Measurements from ENCODE around the gene RCVRN. TPM values are rescaled to one million over a fixed set of nuclear protein-coding genes. Genes with fewer than 3 reads are reported as not detected.

Gene RCVRN
- total RNA-seq, 5 donors from 2014 or later (not counting 1 experiment from before 2014, with no cell fraction given), result 0.37 TPM; not detected in 4

DNA sequence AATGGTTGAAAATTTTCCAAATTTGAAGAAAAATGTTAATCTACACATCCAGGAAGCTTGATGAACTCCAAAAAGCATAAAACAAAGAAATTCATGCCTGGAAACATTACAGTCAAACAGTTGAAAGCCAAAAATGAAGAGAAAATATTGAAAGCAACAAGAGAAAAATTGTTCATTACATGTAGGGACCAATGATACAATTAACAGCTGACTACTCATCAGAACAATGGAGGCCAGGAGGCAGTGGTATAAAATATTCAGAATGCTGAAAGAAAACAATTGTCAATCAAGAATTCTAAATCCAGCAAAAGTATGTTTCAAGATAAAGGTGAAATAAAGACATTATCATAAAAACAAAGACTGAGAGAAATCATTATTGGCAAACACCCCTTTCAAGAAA lies 21.6 kb downstream of the RCVRN start:
- CTCF ChIA-PET, result no interaction called here
- Mint-ChIP-seq H3K4me3 (no peak overlapping the region), H3K36me3 (no peaks in the 10 kb centered on the region), H3K9me3 (peaks cover 13 to 27% (median 22%) of the 10 kb centered on the region in 3 donors), H3K27ac (no peak overlapping the region), H3K4me1 (no peaks in the 10 kb centered on the region), H3K27me3 (peaks cover 0 to 5% of the 10 kb centered on the region in 2 donors)
- Histone ChIP-seq H3K4me1 (ENCODE audit: control insufficient read depth in 1 of 2, extremely low read depth in 1 of 2, insufficient read depth in 2 of 2, low read length in 2 of 2) (no peaks in the 10 kb centered on the region), H3K27ac (ENCODE audit: low read length) (no peak overlapping the region), H3K9me3 (no peaks in the 10 kb centered on the region), H3K27me3 (replicated peaks in 1 of 2; ENCODE audit: control insufficient read depth in 2 of 2, extremely low read depth in 1 of 2, insufficient read depth in 2 of 2, low read length in 1 of 2) (peaks cover 0 to 11% of the 10 kb centered on the region in 2 experiments), H3K36me3 (ENCODE audit: control insufficient read depth in 2 of 2, extremely low read depth in 1 of 2, insufficient read depth in 1 of 2, low read length in 1 of 2) (no peaks in the 10 kb centered on the region), H3K4me3 (ENCODE audit: control insufficient read depth in 1 of 2, extremely low read depth in 1 of 2, low read length in 1 of 2) (no peak overlapping the region)
- DNase-seq (no peak), ATAC-seq (replicated peaks in 1 of 4) (no peak)
- POLR2A ChIA-PET, result no interaction called here

DNA sequence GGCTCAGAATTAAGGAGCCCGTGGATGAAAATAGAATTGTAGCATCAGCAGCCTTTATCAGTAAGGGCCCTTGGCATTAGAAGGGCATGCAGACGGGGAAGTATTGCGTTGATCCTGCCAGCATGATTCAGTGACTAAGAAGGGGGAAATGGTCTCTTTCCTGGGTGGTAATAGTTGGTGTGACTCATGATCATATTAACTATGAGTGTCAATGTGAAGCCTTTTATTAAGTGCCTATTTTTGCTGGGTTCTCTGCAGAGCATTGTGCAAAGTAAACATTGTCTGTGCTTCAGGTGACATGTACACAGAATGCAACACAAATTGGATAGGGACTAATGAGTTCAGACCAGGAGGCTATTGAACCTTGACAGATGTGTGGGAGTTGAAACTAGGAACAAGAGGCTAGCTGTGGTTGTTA lies 24.5 kb downstream of the RCVRN start:
- Mint-ChIP-seq H3K27ac (no peak overlapping the region), H3K4me1 (no peaks in the 10 kb centered on the region), H3K4me3 (no peak overlapping the region), H3K36me3 (no peaks in the 10 kb centered on the region), H3K27me3 (peaks cover 9 to 10% of the 10 kb centered on the region in 2 donors), H3K9me3 (peaks cover 13 to 27% (median 22%) of the 10 kb centered on the region in 3 donors)
- no peak for ATAC-seq (replicated peaks in 1 of 4)
- Histone ChIP-seq H3K36me3 (ENCODE audit: control insufficient read depth in 2 of 2, extremely low read depth in 1 of 2, insufficient read depth in 1 of 2, low read length in 1 of 2) (no peaks in the 10 kb centered on the region), H3K4me1 (ENCODE audit: control insufficient read depth in 1 of 2, extremely low read depth in 1 of 2, insufficient read depth in 2 of 2, low read length in 2 of 2) (no peaks in the 10 kb centered on the region), H3K27me3 (replicated peaks in 1 of 2; ENCODE audit: control insufficient read depth in 2 of 2, extremely low read depth in 1 of 2, insufficient read depth in 2 of 2, low read length in 1 of 2) (peaks cover 0 to 2% of the 10 kb centered on the region in 2 experiments), H3K4me3 (ENCODE audit: control insufficient read depth in 1 of 2, extremely low read depth in 1 of 2, low read length in 1 of 2) (no peak overlapping the region), H3K27ac (ENCODE audit: low read length) (no peak overlapping the region), H3K9me3 (no peaks in the 10 kb centered on the region)
- no peak for DNase-seq
- 67% methylated on average over 2 of the region's 3 CpGs for WGBS (ENCODE audit: insufficient coverage)
- ChIA-PET POLR2A (no interaction called here), CTCF (no interaction called here)

DNA sequence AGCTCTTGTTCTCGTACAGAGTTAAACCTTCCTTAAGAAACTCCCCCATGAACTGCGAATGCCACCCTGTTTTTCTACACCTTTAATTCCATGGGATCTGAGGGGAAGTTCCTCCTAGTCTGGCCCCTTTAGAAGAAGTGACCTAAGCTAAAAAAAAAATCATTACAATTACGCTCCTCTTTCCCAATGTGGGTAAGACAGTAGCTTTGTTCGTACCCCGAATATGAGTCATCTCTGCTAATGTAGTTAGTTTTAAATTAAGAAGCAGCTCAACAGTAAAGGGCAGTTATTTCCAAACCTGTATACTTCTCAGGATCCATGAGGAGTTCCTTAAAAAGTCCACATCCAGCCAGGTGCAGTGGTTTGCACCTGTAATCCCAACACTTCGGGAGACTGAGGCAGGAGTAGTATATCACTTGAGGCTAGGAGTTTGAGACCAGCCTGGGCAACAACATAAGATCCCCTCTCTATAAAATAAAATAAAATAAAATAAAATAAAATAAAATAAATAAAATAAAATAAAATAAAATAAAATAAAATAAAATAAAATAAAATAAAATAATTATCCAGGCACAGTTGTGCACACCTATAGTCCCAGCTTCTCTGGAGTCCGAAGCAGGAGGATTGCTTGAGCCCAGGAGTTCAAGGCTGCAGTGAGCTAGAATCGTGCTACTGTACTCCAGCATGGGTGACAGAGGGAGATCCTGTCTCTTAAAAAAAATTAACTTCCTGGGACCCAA lies 26.1 kb downstream of the RCVRN start:
- Histone ChIP-seq H3K27me3 (replicated peaks in 1 of 2; ENCODE audit: control insufficient read depth in 2 of 2, extremely low read depth in 1 of 2, insufficient read depth in 2 of 2, low read length in 1 of 2) (peaks cover 0 to 6% of the 10 kb centered on the region in 2 experiments), H3K27ac (ENCODE audit: low read length) (no peak overlapping the region), H3K36me3 (ENCODE audit: control insufficient read depth in 2 of 2, extremely low read depth in 1 of 2, insufficient read depth in 1 of 2, low read length in 1 of 2) (no peaks in the 10 kb centered on the region), H3K4me3 (ENCODE audit: control insufficient read depth in 1 of 2, extremely low read depth in 1 of 2, low read length in 1 of 2) (no peak overlapping the region), H3K4me1 (ENCODE audit: control insufficient read depth in 1 of 2, extremely low read depth in 1 of 2, insufficient read depth in 2 of 2, low read length in 2 of 2) (no peaks in the 10 kb centered on the region), H3K9me3 (no peaks in the 10 kb centered on the region)
- H3K27ac Mint-ChIP-seq, result no peak overlapping the region
- CTCF ChIA-PET, result interaction anchor here in 1 of 2 donors (0.5 kb wide), 2 partner anchors 460 to 739 kb away, joined by 3 to 7 read pairs; no protein-coding TSS in a partner anchor
- DNase-seq (no peak), ATAC-seq (replicated peaks in 1 of 4) (no peak)
- H3K9me3 Mint-ChIP-seq, result peaks cover 13 to 22% (median 21%) of the 10 kb centered on the region in 3 donors
- H3K4me3 Mint-ChIP-seq, result no peak overlapping the region
- no CpG with 5 or more reads among the region's 8 CpGs for WGBS (ENCODE audit: insufficient coverage)
- POLR2A ChIA-PET, result no interaction called here
- no peaks in the 10 kb centered on the region for H3K4me1 Mint-ChIP-seq
- H3K27me3 Mint-ChIP-seq, result peaks cover 16% of the 10 kb centered on the region in 2 donors
- H3K36me3 Mint-ChIP-seq, result no peaks in the 10 kb centered on the region

DNA sequence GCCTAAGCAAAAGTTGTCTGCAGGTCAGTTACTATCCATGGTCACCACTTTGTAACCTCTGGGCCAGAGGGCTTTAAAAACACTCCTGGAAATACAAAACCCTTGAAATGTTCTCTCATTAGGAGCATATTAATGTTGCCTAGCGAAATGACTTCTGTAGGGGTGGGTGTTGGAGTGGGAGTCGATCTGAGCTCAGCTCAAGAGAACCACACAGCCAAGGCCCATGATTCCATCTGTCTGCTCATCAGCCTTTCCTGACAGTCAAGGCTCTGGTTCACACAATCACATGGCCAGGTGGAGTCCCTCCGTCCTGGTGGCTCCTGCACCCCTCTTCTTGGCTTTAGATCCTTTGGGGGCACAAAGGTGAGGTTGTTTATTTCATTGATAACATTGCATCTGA lies 26.7 kb downstream of the RCVRN start:
- CTCF ChIA-PET, result interaction anchor here in 1 of 2 donors (0.5 kb wide), 1 partner anchor 460 kb away, joined by 7 read pairs; no protein-coding TSS in a partner anchor
- no peak for ATAC-seq (replicated peaks in 1 of 4)
- Histone ChIP-seq H3K27me3 (replicated peaks in 1 of 2; ENCODE audit: control insufficient read depth in 2 of 2, extremely low read depth in 1 of 2, insufficient read depth in 2 of 2, low read length in 1 of 2) (peaks cover 0 to 7% of the 10 kb centered on the region in 2 experiments), H3K4me3 (ENCODE audit: control insufficient read depth in 1 of 2, extremely low read depth in 1 of 2, low read length in 1 of 2) (no peak overlapping the region), H3K4me1 (ENCODE audit: control insufficient read depth in 1 of 2, extremely low read depth in 1 of 2, insufficient read depth in 2 of 2, low read length in 2 of 2) (no peaks in the 10 kb centered on the region), H3K27ac (ENCODE audit: low read length) (no peak overlapping the region), H3K36me3 (ENCODE audit: control insufficient read depth in 2 of 2, extremely low read depth in 1 of 2, insufficient read depth in 1 of 2, low read length in 1 of 2) (no peaks in the 10 kb centered on the region), H3K9me3 (no peaks in the 10 kb centered on the region)
- Mint-ChIP-seq H3K36me3 (no peaks in the 10 kb centered on the region), H3K4me3 (no peak overlapping the region), H3K27ac (no peak overlapping the region), H3K4me1 (no peaks in the 10 kb centered on the region), H3K9me3 (peaks cover 13 to 18% (median 17%) of the 10 kb centered on the region in 3 donors), H3K27me3 (peaks cover 16% of the 10 kb centered on the region in 2 donors)
- POLR2A ChIA-PET, result no interaction called here
- DNase-seq, result no peak
- 33% methylated on average over 1 of the region's 3 CpGs for WGBS (ENCODE audit: insufficient coverage)

DNA sequence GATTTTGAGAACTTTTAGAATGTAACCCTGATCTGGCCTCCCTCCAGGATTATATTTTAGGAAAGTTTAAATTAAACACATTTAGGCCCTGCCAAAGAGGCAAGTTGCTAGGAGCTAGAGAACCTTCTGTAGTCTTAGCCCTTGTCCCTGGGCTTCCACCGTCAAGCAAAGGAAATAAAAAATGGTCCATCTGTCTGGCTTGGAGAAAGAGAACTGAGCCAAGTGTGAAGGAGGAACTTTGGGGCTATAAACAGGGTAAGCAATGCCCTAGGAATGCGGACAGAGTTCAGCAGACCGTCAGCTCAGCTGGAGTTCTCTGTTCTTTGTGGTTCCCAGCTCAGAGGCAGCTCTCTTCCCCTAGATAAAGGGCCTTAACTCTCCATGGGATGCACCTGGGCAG lies 29.6 kb downstream of the RCVRN start:
- Mint-ChIP-seq H3K27me3 (peaks cover 16 to 23% of the 10 kb centered on the region in 2 donors), H3K36me3 (no peaks in the 10 kb centered on the region), H3K27ac (no peak overlapping the region), H3K9me3 (no peaks in the 10 kb centered on the region), H3K4me1 (no peaks in the 10 kb centered on the region), H3K4me3 (no peak overlapping the region)
- H3K36me3 ChIP-seq (ENCODE audit: control insufficient read depth in 2 of 2, extremely low read depth in 1 of 2, insufficient read depth in 1 of 2, low read length in 1 of 2), result no peaks in the 10 kb centered on the region
- H3K27me3 ChIP-seq (replicated peaks in 1 of 2; ENCODE audit: control insufficient read depth in 2 of 2, extremely low read depth in 1 of 2, insufficient read depth in 2 of 2, low read length in 1 of 2), result peaks cover 0 to 11% of the 10 kb centered on the region in 2 experiments
- ATAC-seq (replicated peaks in 1 of 4), result no peak
- no peaks in the 10 kb centered on the region for H3K9me3 ChIP-seq
- WGBS (ENCODE audit: insufficient coverage), result no CpG with 5 or more reads among the region's 3 CpGs
- POLR2A ChIA-PET, result no interaction called here
- no peak for DNase-seq
- H3K27ac ChIP-seq (ENCODE audit: low read length), result no peak overlapping the region
- CTCF ChIA-PET, result no interaction called here
- H3K4me1 ChIP-seq (ENCODE audit: control insufficient read depth in 1 of 2, extremely low read depth in 1 of 2, insufficient read depth in 2 of 2, low read length in 2 of 2), result no peaks in the 10 kb centered on the region
- H3K4me3 ChIP-seq (ENCODE audit: control insufficient read depth in 1 of 2, extremely low read depth in 1 of 2, low read length in 1 of 2), result no peak overlapping the region

DNA sequence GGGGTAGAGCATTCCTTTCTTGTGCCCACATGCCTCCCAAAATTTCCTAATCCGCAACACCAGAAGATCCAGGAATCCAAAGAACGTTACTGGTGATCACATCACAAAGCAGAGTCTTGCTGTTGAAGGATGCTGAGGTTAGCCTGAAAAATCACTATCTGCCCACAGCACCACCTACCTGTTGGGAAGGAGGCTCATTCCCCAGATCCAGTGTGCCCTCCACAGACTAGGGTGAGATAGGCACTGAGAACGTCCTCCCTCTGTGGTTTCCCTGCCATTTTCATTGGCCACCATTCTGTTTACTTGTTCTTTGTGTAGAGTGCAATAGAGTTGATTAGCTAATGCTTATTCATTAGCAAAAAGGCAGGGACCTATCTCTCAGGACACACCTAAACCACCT lies 30.3 kb downstream of the RCVRN start:
- POLR2A ChIA-PET, result no interaction called here
- no peak overlapping the region for H3K4me3 ChIP-seq (ENCODE audit: control insufficient read depth in 1 of 2, extremely low read depth in 1 of 2, low read length in 1 of 2)

More for the DNA sequence above, 30.3 kb downstream of the RCVRN start:
- no peaks in the 10 kb centered on the region for H3K36me3 ChIP-seq (ENCODE audit: control insufficient read depth in 2 of 2, extremely low read depth in 1 of 2, insufficient read depth in 1 of 2, low read length in 1 of 2)
- no peaks in the 10 kb centered on the region for H3K9me3 ChIP-seq
- WGBS (ENCODE audit: insufficient coverage), result no CpG with 5 or more reads among the region's 3 CpGs
- DNase-seq (no peak), ATAC-seq (replicated peaks in 1 of 4) (no peak)
- H3K9me3 Mint-ChIP-seq, result no peaks in the 10 kb centered on the region
- no peak overlapping the region for H3K4me3 Mint-ChIP-seq
- no peaks in the 10 kb centered on the region for H3K4me1 Mint-ChIP-seq
- peaks cover 0 to 11% of the 10 kb centered on the region in 2 experiments for H3K27me3 ChIP-seq (replicated peaks in 1 of 2; ENCODE audit: control insufficient read depth in 2 of 2, extremely low read depth in 1 of 2, insufficient read depth in 2 of 2, low read length in 1 of 2)
- no peak overlapping the region for H3K27ac ChIP-seq (ENCODE audit: low read length)
- peaks cover 14 to 23% of the 10 kb centered on the region in 2 donors for H3K27me3 Mint-ChIP-seq
- H3K36me3 Mint-ChIP-seq, result no peaks in the 10 kb centered on the region
- H3K4me1 ChIP-seq (ENCODE audit: control insufficient read depth in 1 of 2, extremely low read depth in 1 of 2, insufficient read depth in 2 of 2, low read length in 2 of 2), result no peaks in the 10 kb centered on the region
- CTCF ChIA-PET, result no interaction called here
- H3K27ac Mint-ChIP-seq, result no peak overlapping the region

Measured in T-cell (primary cell).